ENCODE measurements around the gene HMGN4. TPM values are rescaled to one million over a fixed set of nuclear protein-coding genes. Genes with fewer than 3 reads are reported as not detected.

HMGN4 gene
- total RNA-seq: 62.4 and 84.2 TPM in 2 replicates

GRCh38 chr6:26537846-26538571 is at the start of gene HMGN4:
TSS of gene HMGN4 (plus strand) at chr6:26538366. CDS start at chr6:26545207, 6,841 bp downstream.

GRCh38 chr6:26500102-26500501 is 38.1 kb upstream of the HMGN4 start, which contains the start of gene BTN1A1:
TSS of gene BTN1A1 (plus strand) at chr6:26500303. CDS start at chr6:26501287, 984 bp downstream.

Other genes starting within 250 kb of the HMGN4 start
- 10.4 and 10.6 TPM in 2 replicates for gene BTN3A2, start 173.2 kb upstream of the HMGN4 start, total RNA-seq
- gene BTN2A2, start 155.3 kb upstream of the HMGN4 start, total RNA-seq: 5.9 TPM in 2 replicates
- 11.3 TPM in 2 replicates for gene BTN3A1, start 136.1 kb upstream of the HMGN4 start, total RNA-seq
- 5.5 and 5.7 TPM in 2 replicates for gene BTN3A3, start 97.9 kb upstream of the HMGN4 start, total RNA-seq
- gene BTN2A1, start 80.4 kb upstream of the HMGN4 start, total RNA-seq: 4.4 and 5.1 TPM in 2 replicates
- not detected in 2 replicates for gene BTN1A1, start 38.1 kb upstream of the HMGN4 start, total RNA-seq
- gene ABT1, start 58.6 kb downstream of the HMGN4 start, total RNA-seq: 14.1 and 14.3 TPM in 2 replicates
- gene ZNF322, start 121.4 kb downstream of the HMGN4 start, total RNA-seq: 8.8 and 8.9 TPM in 2 replicates

Data from bronchus fibroblast of lung (primary cell).